HepG2 (cell line): ENCODE data around the gene SHFL. TPM values are rescaled to one million over a fixed set of nuclear protein-coding genes. Genes with fewer than 3 reads are reported as not detected.

ENCODE experiments used
- ATAC-seq: fragments of 200-7000 bp; cut with Tn5 transposase; 3 replicates; pipeline ENCODE4 v1.9.1; 2020; ENCODE audit warnings: mild to moderate bottlenecking, moderate library complexity
- BruUV-seq: library from RNA; stranded (reverse); fragments of 400-500 nt; replicated peaks from 2 replicates; lab custom pipeline; 2021; lab: Mats Ljungman, UMichigan
- CTCF ChIA-PET: fragments of 300-600 bp; formaldehyde crosslinking; extraction: SDS; loops from one replicate; lab custom pipeline; 2021; ENCODE audit warnings: low total read pairs, inconsistent platforms, low intra/inter-chr PET ratio; lab: Yijun Ruan, JAX
- POLR2A ChIA-PET: fragments of 350-600 bp; sonication (Branson Sonifier 250); formaldehyde crosslinking; loops from one replicate; lab custom pipeline; 2020; ENCODE audit warnings: antibody characterized with exemption, inconsistent platforms; lab: Yijun Ruan, JAX
- DNase-seq: peaks from one replicate; pipeline ENCODE4 v3.0.0-alpha.2; 2015; ENCODE audit warnings: low spot score
- FAIRE-seq: peaks from 3 replicates; lab custom pipeline; 2011; peaks lifted over from hg19 to GRCh38; lab: Jason Lieb, UNC
- H2AFZ ChIP-seq: one replicate; pipeline ENCODE4 v1.6.1; 2011; ENCODE audit warnings: low read length, inconsistent platforms
- H3K27ac ChIP-seq: fragments of 300-600 bp; 3 replicates; pipeline ENCODE4 v1.8.0; 2011; ENCODE audit warnings: mixed run types, mild to moderate bottlenecking, mixed read lengths, low read length, inconsistent platforms; ENCODE audit not compliant: insufficient read depth; ENCODE audit errors: extremely low read length
- H3K27me3 ChIP-seq, 2 experiments: fragments of 200-600 bp in 1 of 2; 2 replicates in 1 of 2; 3 replicates in 1 of 2; pipeline versions ENCODE4 v1.6.0 to v1.8.0; 2011; ENCODE audit warnings: low read length in 2 of 2, mild to moderate bottlenecking in 2 of 2, moderate library complexity in 2 of 2, inconsistent platforms in 1 of 2; ENCODE audit not compliant: insufficient read depth in 2 of 2, control insufficient read depth in 1 of 2
- H3K36me3 ChIP-seq, 2 experiments: fragments of 200-600 bp in 1 of 2; replicated peaks in 1 of 2; 2 replicates in 1 of 2; 3 replicates in 1 of 2; pipeline versions ENCODE4 v1.5.1 to v1.8.0; 2011; ENCODE audit warnings: low read length in 2 of 2, inconsistent platforms in 1 of 2; ENCODE audit not compliant: insufficient read depth in 2 of 2, control insufficient read depth in 1 of 2
- H3K4me1 ChIP-seq: 2 replicates; pipeline ENCODE4 v1.5.1; 2012; ENCODE audit warnings: low read length, inconsistent platforms; ENCODE audit not compliant: insufficient read depth
- H3K4me2 ChIP-seq: 2 replicates; pipeline ENCODE4 v1.6.0; 2011; ENCODE audit warnings: low read depth, low read length, inconsistent platforms
- H3K4me3 ChIP-seq, 3 experiments: fragments of 200-600 bp in 1 of 3; sonication (generic), shearing (Covaris generic) in 1 of 3; replicated peaks in 1 of 3; 2 replicates each; pipeline ENCODE4 v1.5.1; 2011 to 2016; ENCODE audit warnings: low read length in 3 of 3, inconsistent platforms in 2 of 3, low read depth in 2 of 3, mild to moderate bottlenecking in 2 of 3, control low read depth in 1 of 3, mixed read lengths in 1 of 3; ENCODE audit not compliant: insufficient read depth in 1 of 3
- H3K79me2 ChIP-seq: one replicate; pipeline ENCODE4 v1.6.1; 2011; ENCODE audit warnings: low read length, inconsistent platforms; ENCODE audit not compliant: insufficient read depth
- H3K9ac ChIP-seq: 2 replicates; pipeline ENCODE4 v1.6.0; 2011; ENCODE audit warnings: mild to moderate bottlenecking, low read depth, low read length, inconsistent platforms; ENCODE audit not compliant: insufficient read depth
- H3K9me3 ChIP-seq: 2 replicates; pipeline ENCODE4 v1.5.1; 2012; ENCODE audit warnings: mild to moderate bottlenecking, low read length
- H4K20me1 ChIP-seq: 2 replicates; pipeline ENCODE4 v1.6.0; 2011; ENCODE audit warnings: inconsistent platforms, mild to moderate bottlenecking, low read length, moderate library complexity; ENCODE audit not compliant: insufficient read depth
- AGO2 ChIP-seq: fragments of 200-400 bp; formaldehyde crosslinking; optimal IDR thresholded peaks from 2 replicates; pipeline ENCODE3; 2017; ENCODE audit warnings: mild to moderate bottlenecking, low read depth, low read length, moderate library complexity
- ARNT2 ChIP-seq: sonication (generic); formaldehyde crosslinking; IDR thresholded peaks from 2 replicates; pipeline ENCODE4 v1.8.0; 2022; ENCODE audit warnings: mild to moderate bottlenecking, low read depth, missing genetic modification reagents, moderate library complexity
- ATF2 ChIP-seq: sonication (generic); formaldehyde crosslinking; IDR thresholded peaks from 2 replicates; pipeline ENCODE4 v1.4.0; 2020; ENCODE audit warnings: missing genetic modification reagents
- CBX2 ChIP-seq, 2 experiments: fragments of 200-600 bp in 1 of 2; sonication (generic); formaldehyde crosslinking in 1 of 2; IDR thresholded peaks; 2 replicates each; pipeline versions ENCODE4 v1.7.0 to v1.8.1; 2018 to 2022; ENCODE audit warnings: low read depth in 2 of 2, low read length in 1 of 2, mild to moderate bottlenecking in 1 of 2, missing genetic modification reagents in 1 of 2
- CREM ChIP-seq, 2 experiments: sonication (generic) in 1 of 2; formaldehyde crosslinking in 1 of 2; IDR thresholded peaks; 2 replicates each; pipeline versions ENCODE4 v1.4.0 to v1.6.1; 2016 to 2020; ENCODE audit warnings: antibody characterized with exemption in 1 of 2, mild to moderate bottlenecking in 1 of 2, missing genetic modification reagents in 1 of 2
- ETV5 ChIP-seq: IDR thresholded peaks from 2 replicates; pipeline ENCODE4 v1.6.1; 2018; ENCODE audit warnings: missing biosample characterization, missing genetic modification reagents, inconsistent platforms, borderline replicate concordance
- GABPA ChIP-seq, 2 experiments: IDR thresholded peaks; 2 replicates each; pipeline ENCODE4 v1.6.1; 2011 to 2016; ENCODE audit warnings: low read depth in 2 of 2, low read length in 1 of 2, missing biosample characterization in 1 of 2, missing genetic modification characterization in 1 of 2
- IKZF1 ChIP-seq: fragments of 450-650 bp; IDR thresholded peaks from 2 replicates; pipeline ENCODE4 v1.7.1; 2016
- JUN ChIP-seq: sonication (generic); formaldehyde crosslinking; IDR thresholded peaks from 2 replicates; pipeline ENCODE4 v1.4.0; 2020; ENCODE audit warnings: mild to moderate bottlenecking, missing genetic modification reagents
- PCBP1 ChIP-seq: fragments of 200-400 bp; formaldehyde crosslinking; IDR thresholded peaks from 2 replicates; pipeline ENCODE4 v1.6.1; 2017; ENCODE audit warnings: mild to moderate bottlenecking, low read depth, low read length, borderline replicate concordance
- ZNF20 ChIP-seq: sonication (generic); formaldehyde crosslinking; IDR thresholded peaks from 2 replicates; pipeline ENCODE4 v1.4.0; 2020; ENCODE audit warnings: mild to moderate bottlenecking, moderate library complexity, missing genetic modification reagents
- ZNF605 ChIP-seq: sonication (generic); formaldehyde crosslinking; IDR thresholded peaks from 2 replicates; pipeline ENCODE4 v1.8.0; 2022; ENCODE audit warnings: mild to moderate bottlenecking, missing genetic modification reagents
- ZNF775 ChIP-seq: sonication (generic); formaldehyde crosslinking; IDR thresholded peaks from 2 replicates; pipeline ENCODE4 v1.4.0; 2020; ENCODE audit warnings: missing genetic modification reagents, mild to moderate bottlenecking, moderate library complexity, borderline replicate concordance
- WGBS: methylation state at CpG from one replicate; pipeline ENCODE4 v1.1.6; 2017; ENCODE audit warnings: low lambda C conversion rate; 5-methylcytosine and 5-hydroxymethylcytosine counted together
- in situ Hi-C: cut with HindIII; loops from 2 replicates; pipeline ENCODE4 v1.10.0; 2017; ENCODE audit warnings: low pct_unique_long_range_greater_than_20kb; ENCODE audit not compliant: extremely low pct_ligation_motif_present
- intact Hi-C: fragments of 100-400 bp; cut with micrococcal nuclease; formaldehyde crosslinking; loops from one replicate; pipeline ENCODE4 v1.10.0; 2022; ENCODE audit not compliant: unreplicated experiment
- polyA plus RNA-seq, 8 experiments: library from polyadenylated mRNA; depleted of rRNA in 3 of 8; stranded (reverse) in 7 of 8; unstranded in 1 of 8; fragments of >200 nt; fragmentation: Illumina TruSeq in 4 of 8; extraction: Trizol in 4 of 8; gene quantifications; 2 replicates each; pipeline versions ENCODE4 v1.2.1 to v1.2.3, GENCODE V29; 2011 to 2016; ENCODE audit warnings: low read depth in 4 of 8, missing spikeins in 1 of 8, mixed read lengths in 1 of 8; ENCODE audit not compliant: insufficient read depth in 1 of 8
- total RNA-seq, 5 experiments: library from RNA; depleted of rRNA; stranded (reverse); fragments of >200 nt; fragmentation: Illumina TruSeq; extraction: Trizol; gene quantifications; 2 replicates each; pipeline ENCODE4 v1.2.3, GENCODE V29; 2016; ENCODE audit warnings: low read depth in 1 of 5

Gene SHFL
- total and polyA plus RNA-seq, 2 of the 13 experiments (the other 11 are each of a cell fraction or from before 2014, with no cell fraction given) = 12.3 to 36.4 TPM

- no peak for TF ChIP-seq CBX2 (IDR thresholded peaks at IDR 0.05; ENCODE audit: low read depth, low read length)
- TF ChIP-seq CBX2 (CRISPR knock-in tag; IDR thresholded peaks at IDR 0.05; ENCODE audit: low read depth) = no peak
- TF ChIP-seq CREM (IDR thresholded peaks at IDR 0.05) = no peak
- no peak for TF ChIP-seq CREM (CRISPR knock-in tag; IDR thresholded peaks at IDR 0.05)
- TF ChIP-seq ZNF20 (CRISPR knock-in tag) = no peak
- TF ChIP-seq GABPA (IDR thresholded peaks at IDR 0.05; ENCODE audit: low read depth, low read length) = no peak
- no peak for TF ChIP-seq GABPA (CRISPR knock-in tag; IDR thresholded peaks at IDR 0.05; ENCODE audit: low read depth)
Measured at GRCh38 chr19:10104130-10104513, 18.0 kb downstream of the SHFL start (continued).

- no peak for FAIRE-seq
- TF ChIP-seq ATF2 (no peak), ETV5 (CRISPR knock-in tag) (no peak), PCBP1 (no peak), AGO2 (no peak), ZNF605 (no peak), JUN (CRISPR knock-in tag) (no peak), ZNF775 (CRISPR knock-in tag) (no peak), ARNT2 (CRISPR knock-in tag) (no peak), IKZF1 (no peak)
- TF ChIP-seq, all 625 proteins: peak for 0
- peak overlapping the region; percentile 2; the same call in 1 of the 2 replicates for H3K9ac ChIP-seq
- intact Hi-C loops = no loop called here
- DNase-seq = no peak
- no peak overlapping the region; a peak in 1 of 6 replicates for H3K4me3 ChIP-seq
- no peaks in the 10 kb centered on the region for H3K9me3 ChIP-seq
- 21% methylated on average over 10 of the region's 15 CpGs for WGBS
- H3K4me2 ChIP-seq = peak overlapping the region; percentile 25; the same call in 1 of the 2 replicates
- H3K79me2 ChIP-seq = peaks cover 19% of the 10 kb centered on the region
- no peaks in the 10 kb centered on the region; a peak in 1 of 5 replicates for H3K27me3 ChIP-seq
- CTCF ChIA-PET = no interaction called here
- BruUV-seq = no TSS peak
- ATAC-seq = no peak
- peaks cover 49% of the 10 kb centered on the region for H3K4me1 ChIP-seq
- peak overlapping the region; percentile 37 for H2AFZ ChIP-seq
- peaks cover 12 to 25% of the 10 kb centered on the region in 2 experiments for H3K36me3 ChIP-seq
- POLR2A ChIA-PET = no interaction called here
- in situ Hi-C loops = no loop called here
- H3K27ac ChIP-seq = no peak overlapping the region
- H4K20me1 ChIP-seq = no peaks in the 10 kb centered on the region
Measured at GRCh38 chr19:10104665-10105508, 18.8 kb downstream of the SHFL start.
